Dedifferentiated amniotic fluid mesenchymal stem cell (primary cell): Measurements from ENCODE around the gene ABCD1.
"Not testable (repeated sequence)": the region's sequence is repeated elsewhere in the genome, so short reads cannot be mapped to it uniquely, and the experiment has no call there.

Experiments
- DNase-seq: peaks from one replicate; pipeline ENCODE4 v3.0.0-alpha.2; 2016; ENCODE audit errors: extremely low spot score

Gene ABCD1

DNA sequence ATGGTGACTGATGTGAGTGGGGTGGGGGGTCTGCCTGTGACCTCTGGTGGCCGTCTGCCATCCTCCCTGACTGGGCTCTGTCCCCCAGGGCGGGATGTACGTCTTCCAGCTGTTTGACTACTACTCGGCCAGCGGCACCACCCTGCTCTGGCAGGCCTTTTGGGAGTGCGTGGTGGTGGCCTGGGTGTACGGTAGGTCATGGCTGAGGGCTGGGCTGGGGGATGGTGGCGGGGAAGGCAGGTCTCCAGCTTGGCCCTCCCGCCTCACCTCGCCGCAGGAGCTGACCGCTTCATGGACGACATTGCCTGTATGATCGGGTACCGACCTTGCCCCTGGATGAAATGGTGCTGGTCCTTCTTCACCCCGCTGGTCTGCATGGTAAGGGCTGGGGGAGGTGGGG lies 30.4 kb upstream of the ABCD1 start:
- DNase-seq = not testable (repeated sequence)

DNA sequence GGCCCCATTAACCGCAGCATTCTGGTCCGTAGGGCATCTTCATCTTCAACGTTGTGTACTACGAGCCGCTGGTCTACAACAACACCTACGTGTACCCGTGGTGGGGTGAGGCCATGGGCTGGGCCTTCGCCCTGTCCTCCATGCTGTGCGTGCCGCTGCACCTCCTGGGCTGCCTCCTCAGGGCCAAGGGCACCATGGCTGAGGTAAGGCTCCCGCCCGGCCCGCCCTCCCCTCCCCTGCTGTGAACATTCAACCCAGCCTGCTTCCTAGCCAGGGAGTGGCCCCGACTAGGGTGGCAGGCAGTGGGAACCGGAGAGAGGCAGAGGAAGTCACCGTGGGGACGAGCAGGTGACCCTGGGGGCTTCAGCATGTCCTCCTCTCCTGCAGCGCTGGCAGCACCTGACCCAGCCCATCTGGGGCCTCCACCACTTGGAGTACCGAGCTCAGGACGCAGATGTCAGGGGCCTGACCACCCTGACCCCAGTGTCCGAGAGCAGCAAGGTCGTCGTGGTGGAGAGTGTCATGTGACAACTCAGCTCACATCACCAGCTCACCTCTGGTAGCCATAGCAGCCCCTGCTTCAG lies 29.9 kb upstream of the ABCD1 start:
- no peak for DNase-seq

DNA sequence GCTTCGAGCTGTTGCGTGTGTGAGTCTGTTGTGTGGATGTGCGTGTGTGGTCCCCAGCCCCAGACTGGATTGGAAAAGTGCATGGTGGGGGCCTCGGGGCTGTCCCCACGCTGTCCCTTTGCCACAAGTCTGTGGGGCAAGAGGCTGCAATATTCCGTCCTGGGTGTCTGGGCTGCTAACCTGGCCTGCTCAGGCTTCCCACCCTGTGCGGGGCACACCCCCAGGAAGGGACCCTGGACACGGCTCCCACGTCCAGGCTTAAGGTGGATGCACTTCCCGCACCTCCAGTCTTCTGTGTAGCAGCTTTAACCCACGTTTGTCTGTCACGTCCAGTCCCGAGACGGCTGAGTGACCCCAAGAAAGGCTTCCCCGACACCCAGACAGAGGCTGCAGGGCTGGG lies 28.6 kb upstream of the ABCD1 start:
- no peak for DNase-seq

DNA sequence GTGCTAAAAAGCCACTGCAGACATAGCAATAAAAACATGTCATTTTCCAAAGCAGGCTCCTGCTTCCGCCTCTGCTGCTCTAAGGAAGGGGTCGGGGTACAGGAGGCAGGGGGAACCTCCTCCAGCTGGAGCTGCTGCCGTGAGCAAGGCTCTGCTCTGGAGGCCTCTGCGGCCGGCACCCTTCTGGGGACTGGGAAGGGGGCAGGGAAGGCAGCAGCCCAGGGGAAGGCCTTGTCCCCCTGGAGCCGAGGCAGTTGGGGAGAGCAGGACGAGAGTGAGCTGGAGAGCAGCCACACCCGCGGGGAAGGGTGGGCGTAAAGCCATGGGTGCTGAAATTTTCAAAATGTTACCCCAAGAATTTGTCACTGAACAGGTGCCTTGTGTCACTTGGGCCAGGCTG lies 28.1 kb upstream of the ABCD1 start:
- not testable (repeated sequence) for DNase-seq

DNA sequence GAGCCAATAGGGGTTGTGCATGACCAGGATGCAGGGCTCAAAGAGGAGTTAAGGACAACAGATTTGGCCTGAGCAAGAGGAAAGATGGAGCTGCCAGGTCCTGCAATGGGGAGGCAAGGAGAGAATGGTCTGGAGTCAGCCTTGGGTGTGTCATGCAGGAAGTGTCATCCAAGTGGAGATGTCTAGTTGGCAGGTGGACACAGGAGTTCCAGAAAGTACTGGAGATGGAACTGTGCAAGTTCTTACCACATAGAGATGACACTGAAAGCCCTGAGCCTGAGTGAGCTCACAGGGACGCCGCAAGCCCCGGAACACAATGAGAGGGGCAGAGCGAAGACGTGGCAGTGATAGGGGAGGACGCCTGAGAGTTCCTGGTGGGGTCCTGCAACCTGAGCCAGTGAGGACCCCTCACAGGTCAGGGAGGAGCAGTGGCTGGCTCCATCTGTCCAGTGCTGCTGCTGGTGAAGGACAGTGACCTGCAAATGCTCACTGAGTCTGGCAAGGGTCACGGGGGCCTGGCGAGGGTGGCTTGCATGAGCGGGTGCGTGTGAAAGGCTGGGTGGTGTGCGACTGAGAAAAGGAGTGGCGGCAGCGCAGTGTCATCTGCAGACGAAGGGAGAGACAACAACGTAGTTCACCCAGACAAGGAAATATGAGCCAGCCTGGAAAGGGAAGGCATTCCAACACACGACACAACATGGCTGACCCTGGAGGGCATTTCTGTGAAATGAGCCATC lies 27.5 kb upstream of the ABCD1 start:
- not testable (repeated sequence) for DNase-seq

DNA sequence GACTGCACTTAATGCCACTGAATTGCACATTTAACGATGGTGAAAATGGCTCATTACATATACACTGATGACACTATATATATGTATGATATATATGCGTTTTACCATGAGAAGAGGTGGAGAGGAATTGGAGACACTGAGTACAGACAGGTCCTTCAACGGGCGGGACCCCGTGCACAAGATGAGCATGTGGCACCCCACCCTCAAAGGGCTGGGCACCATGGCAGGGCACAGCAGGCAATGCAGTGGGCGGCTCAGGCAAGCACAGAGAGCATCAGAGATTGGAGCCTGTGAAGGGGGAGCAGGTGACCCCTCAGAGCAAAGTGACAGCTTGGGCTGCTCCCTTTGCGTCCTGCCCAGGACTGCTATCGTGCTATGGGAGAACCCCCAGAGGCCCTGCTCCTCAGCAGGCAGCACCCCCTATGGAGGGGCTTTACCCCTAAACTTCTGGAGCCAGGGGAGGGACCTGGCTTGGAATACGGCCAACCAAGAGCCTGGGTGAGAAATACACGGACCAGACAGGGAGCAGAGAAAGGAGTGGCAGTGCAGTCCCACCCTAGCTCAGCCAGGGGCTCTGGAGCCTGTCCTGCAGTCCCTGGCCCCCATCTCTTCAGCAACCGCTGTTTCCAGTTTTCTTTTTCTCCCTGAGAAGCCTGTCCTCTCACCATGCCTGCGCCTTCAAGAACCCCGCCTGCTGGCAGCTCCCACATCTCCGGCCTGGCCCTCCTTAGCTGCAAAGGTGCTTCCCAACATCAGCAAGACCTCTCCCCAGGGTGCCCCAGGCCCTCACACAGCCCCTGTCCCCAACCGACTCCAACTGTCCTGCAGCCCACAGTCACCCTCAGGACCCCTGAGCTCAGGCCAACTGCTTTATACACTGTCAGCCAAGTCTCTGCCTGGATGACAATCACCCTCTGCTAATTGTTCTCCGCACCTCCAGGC lies 26.5 kb upstream of the ABCD1 start:
- DNase-seq = no peak

DNA sequence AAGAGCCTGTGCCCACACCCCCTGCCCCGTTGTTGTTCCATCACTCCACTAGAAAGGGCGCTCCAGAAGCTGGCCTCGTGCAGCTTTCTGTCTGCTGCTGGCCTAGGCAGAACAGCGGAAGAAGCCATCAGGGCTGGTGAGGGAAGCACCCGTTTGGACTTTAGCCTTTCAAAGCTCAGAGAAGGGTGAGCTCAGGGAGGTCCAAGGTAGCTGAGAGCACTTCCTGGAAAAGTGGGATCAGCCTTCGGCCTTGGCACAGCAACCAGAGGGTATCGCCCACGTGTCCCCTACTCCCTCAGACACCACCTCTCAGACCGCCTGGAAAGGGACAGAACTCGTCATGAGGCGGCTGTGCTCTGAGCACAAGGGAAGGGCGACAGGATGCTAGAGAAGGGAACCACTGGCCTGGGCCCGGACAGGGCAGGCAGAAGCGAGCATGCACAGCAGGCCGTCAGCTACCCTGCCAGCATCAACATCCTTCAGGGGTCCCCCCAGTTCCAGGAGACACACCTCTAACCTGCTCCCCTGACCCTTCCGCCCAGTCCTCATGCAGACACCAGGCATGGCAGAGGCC lies 25.4 kb upstream of the ABCD1 start:
- DNase-seq = not testable (repeated sequence)

DNA sequence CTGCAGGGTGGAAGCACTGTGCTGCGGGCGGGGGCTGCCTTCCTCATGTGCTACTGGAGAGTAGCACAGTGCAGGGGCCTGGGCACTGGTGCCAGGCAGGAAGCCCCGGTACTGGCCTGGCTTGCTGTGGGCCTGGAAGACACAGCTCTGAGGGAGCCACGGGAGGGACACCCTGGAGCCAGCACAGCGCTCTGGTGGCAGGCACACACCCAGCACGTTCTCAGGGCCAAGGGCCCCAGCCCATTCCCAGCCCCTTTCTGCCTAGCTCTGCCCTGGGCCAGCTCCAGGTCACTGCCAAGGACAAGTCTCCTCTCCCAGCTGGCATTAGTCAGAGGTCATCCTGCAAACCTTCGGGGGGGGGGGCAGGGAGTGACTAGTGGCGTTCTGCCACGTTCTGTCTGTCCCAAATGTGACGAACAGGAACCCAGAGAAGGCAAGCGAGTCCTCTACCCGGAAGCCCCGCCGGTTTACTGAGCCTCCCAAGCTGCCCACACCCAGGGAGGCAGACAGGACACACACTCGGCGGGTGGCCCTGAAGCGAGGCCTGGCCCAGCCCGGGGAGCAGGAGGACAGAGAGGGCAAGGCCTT lies 24.8 kb upstream of the ABCD1 start:
- not testable (repeated sequence) for DNase-seq

DNA sequence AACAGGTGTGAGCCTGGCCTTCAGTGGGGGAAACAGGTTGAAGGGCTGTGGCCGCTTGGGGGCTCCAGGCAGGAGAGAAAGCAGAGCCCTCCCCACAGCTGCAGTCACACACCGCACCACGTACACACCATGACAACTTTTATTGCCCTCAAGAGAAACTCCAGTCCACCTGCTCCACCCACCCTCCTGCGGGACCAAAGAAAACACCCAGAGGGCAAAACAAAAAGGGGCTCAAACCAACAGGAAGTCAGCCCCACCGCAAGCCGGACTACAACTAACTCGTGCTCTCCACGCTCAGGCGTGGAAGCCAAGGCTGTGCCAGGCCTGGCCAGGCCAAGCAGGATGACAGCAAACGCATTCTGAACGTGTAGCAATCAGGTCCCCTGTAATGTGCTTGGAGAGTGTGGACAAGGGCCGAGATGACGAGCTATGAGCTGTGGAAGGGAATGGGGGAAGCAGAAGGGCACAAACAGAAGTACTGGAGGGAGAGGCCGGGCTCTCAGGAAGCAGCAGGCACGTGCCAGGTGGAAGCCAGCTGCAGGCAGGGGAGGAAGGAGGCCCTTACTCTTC lies 24.2 kb upstream of the ABCD1 start:
- DNase-seq = no peak

DNA sequence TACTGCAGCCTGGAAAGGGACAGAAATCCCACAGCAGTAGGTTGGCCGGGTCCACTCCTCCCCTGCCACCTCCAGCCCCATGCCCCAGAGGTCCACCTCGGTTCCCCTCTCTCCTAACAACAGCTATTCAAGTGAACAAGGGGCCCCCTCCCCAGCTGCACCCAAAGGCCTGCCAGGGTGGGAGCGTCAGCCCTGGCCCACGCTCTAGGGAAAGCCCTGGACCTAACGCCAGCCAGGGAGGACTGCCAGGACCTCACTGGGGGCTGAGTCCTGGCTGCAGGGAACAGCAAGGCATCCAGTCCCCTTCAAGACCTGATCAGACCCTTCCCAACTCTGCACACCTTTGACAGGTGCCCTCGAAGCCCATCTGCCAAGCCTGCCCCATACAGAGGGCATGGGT lies 23.7 kb upstream of the ABCD1 start:
- no peak for DNase-seq

DNA sequence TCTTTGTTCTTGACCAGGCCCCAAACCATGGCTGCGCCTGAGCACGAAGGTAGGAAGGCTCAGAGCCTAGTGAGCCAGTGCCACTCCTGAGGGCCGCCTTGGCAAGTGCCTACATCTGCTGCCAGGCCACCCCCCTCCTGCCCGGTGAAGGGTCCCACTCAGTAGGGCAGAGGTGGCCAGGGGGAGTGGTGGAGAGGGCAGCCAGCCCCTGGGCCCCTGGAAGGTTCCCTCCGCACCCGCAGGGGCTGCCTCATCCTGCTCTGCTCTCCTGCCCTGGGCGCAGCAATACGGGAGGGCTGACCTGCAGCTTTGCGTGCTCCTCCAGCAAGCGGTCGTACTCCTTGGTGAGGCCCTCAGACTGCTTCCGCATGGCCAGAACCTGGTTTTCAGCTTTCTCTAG lies 22.9 kb upstream of the ABCD1 start:
- no peak for DNase-seq

DNA sequence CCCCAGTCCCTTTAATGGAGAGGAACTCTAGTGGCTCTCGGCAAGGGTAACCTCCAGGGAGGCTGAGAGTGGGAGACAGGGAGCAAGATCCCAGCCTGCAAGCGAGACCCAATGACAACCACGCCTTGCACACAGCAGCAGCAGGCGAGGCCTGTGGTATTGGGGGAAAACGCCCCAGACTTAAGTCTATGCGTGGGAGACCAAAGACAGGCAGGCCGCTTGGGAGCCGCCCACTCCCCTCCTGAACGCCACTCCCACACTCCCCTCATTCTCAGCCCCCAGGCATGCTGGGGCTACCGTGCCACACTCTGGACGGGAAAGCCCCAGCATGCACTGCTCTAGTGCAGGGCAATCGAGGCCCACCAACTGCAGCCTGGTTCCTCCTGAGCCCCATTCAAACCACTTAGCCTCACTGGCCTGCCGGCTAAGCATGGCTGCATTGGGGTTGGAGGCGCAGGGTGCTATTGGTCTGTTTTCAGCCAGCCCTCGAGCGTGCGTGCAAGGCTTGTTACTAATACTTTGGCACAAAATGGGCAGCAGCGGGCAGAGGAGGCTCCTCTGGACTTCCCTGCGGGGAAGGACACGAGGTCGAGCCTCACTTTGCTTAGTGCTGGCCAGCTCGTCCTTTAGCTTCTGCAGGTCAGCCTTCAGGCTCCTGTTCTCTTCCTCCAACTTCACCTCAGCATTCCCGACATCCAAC lies 22.2 kb upstream of the ABCD1 start:
- no peak for DNase-seq

DNA sequence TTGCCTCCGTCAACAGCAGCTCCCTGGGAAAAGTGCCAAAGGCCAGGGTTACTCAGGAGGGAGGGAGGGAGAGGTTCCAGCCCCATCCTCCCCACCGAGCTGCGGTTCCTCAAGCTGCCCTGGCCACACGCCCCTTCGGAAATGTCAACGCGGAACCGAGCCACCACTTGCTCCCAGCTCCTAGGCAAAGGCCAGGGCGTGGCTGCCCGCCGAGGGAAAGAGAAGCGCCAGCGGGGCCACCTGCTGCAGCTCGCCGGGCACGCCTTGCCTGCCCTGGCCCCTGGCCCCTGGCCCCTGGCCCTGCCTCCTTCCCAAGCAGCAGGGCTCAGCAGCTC lies 21.7 kb upstream of the ABCD1 start:
- DNase-seq = no peak

DNA sequence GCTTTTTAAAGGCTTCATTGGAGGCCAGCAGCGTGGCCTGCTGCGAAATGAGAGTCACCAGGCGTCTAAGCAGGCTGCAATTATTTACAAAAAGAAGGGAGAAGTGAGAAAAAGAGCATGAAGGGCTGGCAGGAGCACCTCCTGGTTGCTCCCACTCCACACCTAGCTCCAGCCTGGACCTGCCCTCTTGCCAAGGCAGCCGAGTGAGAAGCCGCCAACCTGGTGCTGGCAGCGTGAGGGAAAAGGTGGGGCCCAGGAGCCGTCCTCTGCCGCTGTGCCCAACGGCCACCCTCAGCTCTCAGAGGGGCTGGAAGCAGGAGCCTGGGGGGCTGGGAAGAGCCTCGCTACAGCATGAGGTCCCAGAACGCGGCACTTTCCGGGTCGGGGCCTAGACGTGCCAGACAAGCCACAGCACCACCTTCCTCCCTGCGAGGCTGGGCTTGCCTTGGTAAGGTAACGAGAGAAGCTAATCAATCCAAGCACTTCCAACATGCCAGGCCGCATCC lies 20.6 kb upstream of the ABCD1 start:
- DNase-seq = no peak

DNA sequence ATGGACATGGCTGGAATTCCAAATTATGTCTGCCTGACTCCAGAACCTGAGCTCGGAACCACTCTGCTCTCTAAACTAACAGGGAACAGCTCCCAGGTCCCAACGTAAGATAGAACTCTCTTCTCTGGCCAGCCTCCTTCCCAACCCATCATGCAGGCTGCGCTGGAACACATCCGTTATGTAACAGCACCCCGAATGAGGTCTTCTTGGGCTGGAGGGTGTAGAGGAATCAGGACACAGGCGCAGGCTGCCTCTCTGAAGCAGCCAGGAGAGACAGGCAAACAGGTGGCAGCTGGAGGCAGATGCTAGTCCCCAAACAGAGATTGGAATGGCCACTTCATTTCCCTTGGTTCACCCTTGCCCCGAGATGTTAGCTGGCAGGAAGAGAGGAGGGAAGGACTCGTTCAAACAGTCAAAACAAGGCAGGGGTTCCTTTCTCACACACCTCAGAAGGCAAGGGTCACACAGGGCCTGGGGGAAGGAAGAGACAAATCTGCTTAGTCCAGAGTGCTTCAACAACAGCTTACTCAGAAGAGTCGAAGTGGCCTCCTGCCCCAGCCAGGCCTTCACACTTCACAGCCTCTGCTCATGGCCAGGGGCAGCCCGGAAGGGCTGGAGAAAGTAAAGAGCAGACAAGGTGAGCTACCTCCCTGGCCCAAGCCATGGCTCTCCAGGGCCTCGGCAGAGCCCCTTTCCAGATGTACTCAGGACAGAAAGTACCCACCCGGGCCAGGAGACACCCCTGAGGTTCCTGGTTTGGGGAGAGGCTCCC lies 19.8 kb upstream of the ABCD1 start:
- not testable (repeated sequence) for DNase-seq

DNA sequence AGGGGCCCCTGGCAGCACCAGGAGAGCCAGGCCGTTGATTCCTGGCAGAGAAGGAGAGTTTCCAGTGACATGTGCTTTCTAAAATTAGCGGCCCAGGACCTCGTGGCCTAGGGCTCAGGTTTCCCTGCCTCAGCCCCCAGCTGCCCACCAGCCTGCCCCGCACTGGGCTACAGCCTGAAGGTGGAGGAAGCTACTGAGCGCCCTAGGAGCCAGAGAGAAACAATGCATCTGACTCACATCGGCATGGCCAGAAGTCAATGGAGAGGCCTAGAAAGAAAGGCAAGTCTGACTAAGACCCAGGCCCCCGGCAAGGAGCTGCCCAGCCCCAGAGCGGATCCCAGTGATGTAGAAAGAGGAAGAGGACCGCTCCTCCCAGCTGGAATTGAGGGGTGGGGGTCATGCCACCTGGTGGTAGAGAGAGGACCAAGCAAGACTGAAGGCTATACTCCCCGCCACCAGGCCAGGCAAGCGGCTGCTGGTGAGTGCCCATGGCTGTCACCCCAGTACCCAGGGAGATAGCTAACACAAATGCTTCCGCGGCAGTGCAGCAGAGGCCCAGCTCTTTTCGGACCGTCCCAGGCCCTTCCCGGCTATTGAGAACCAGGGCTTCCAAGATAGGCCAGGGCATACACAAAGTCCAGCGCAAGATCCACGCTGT lies 19.1 kb upstream of the ABCD1 start:
- not testable (repeated sequence) for DNase-seq

DNA sequence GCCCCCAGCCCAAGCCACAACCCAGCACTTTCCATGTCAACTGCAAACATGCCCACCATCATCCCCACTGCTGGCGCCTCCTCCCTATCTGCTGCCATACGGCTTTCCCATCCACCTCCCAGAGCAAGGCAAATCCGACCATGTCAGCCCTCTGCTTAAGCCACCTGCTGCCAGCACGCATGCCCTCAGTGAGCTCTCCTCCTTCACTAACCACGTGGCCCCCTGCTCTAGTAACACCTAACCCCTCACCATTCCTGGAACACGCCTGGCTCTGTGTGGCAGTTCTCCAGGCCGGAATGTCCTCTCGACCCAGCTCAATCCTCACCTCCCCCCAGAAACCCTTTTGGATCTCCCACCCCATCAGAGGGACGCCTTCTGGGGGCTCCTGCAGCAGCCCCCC lies 17.9 kb upstream of the ABCD1 start:
- DNase-seq = no peak

DNA sequence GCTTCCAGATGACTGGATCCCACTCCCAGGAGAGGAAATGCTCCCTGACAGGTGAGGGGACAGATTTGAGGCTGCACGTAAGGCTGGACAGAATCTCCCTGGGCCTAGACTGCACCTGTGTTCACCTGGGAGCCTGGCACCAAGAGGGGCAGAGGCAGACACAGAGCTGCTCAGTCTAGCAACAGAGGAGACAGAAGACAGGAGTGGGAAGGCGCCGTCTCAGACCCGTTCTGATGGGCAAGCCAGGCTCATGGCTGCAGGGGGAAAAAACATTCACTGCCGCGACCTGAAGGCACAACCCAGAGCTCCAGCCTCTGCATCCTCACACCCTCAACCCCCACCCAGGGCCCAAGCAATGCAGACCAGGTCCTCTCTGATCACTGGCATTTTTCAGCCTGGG lies 17.2 kb upstream of the ABCD1 start:
- DNase-seq = no peak

DNA sequence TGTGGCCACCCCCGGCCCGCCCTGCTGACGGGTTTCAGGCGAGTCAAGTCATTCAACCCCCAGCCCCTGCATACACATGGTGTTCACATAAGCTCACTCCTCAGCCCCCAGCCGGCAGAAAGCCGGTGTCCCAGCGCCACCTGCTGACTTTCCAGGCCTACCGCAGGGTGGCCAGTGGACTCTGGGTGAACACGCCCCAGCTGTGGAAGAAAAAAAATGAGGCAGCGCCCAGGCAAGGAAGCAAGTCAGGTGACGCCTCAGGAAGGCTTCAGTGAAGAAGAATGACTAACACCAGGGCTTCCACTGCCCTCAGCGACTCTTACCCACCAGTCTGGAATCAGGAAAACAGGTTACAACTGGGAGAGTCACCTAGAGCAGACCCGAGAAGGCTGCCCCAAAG lies 16.2 kb upstream of the ABCD1 start:
- peak; percentile 68 for DNase-seq
